Keratinocyte (primary cell): ENCODE results near the gene RAD54L2. TPM values are rescaled to one million over a fixed set of nuclear protein-coding genes. Genes with fewer than 3 reads are reported as not detected.
"Not testable (repeated sequence)": the region's sequence is repeated elsewhere in the genome, so short reads cannot be mapped to it uniquely, and the experiment has no call there.

ENCODE experiments used
- DNase-seq: peaks from one replicate; pipeline ENCODE4 v3.0.0-alpha.2; 2011; ENCODE audit warnings: low read depth, missing footprints, low spot score
- FAIRE-seq: peaks from 2 replicates; lab custom pipeline; 2011; peaks lifted over from hg19 to GRCh38; lab: Jason Lieb, UNC
- H2AFZ ChIP-seq: 2 replicates; pipeline ENCODE4 v1.6.0; 2012; ENCODE audit warnings: low read length, control low read depth, inconsistent platforms; ENCODE audit not compliant: control insufficient read depth
- H3K27ac ChIP-seq: 2 replicates; pipeline ENCODE4 v1.5.1; 2011; ENCODE audit warnings: low read length; ENCODE audit not compliant: control insufficient read depth, insufficient read depth
- H3K27me3 ChIP-seq: 3 replicates; pipeline ENCODE4 v1.6.0; 2011; ENCODE audit warnings: low read length; ENCODE audit not compliant: control insufficient read depth, insufficient read depth; ENCODE audit errors: extremely low read depth
- H3K36me3 ChIP-seq, 2 experiments: 2 replicates in 1 of 2; 3 replicates in 1 of 2; pipeline ENCODE4 v1.5.1; 2011; ENCODE audit warnings: low read length in 2 of 2, mild to moderate bottlenecking in 1 of 2; ENCODE audit not compliant: control insufficient read depth in 2 of 2, insufficient read depth in 2 of 2; ENCODE audit errors: extremely low read depth in 1 of 2
- H3K4me1 ChIP-seq: 3 replicates; pipeline ENCODE4 v1.5.1; 2011; ENCODE audit warnings: low read length; ENCODE audit not compliant: control insufficient read depth, insufficient read depth; ENCODE audit errors: extremely low read depth
- H3K4me2 ChIP-seq: 3 replicates; pipeline ENCODE4 v1.6.0; 2011; ENCODE audit warnings: low read depth, low read length; ENCODE audit not compliant: control insufficient read depth, insufficient read depth; ENCODE audit errors: extremely low read depth
- H3K4me3 ChIP-seq, 3 experiments: fragments of 200-600 bp in 1 of 3; sonication (generic) in 1 of 3; 2 replicates in 2 of 3; 3 replicates in 1 of 3; pipeline ENCODE4 v1.5.1; 2011 to 2016; ENCODE audit warnings: low read length in 3 of 3, mild to moderate bottlenecking in 3 of 3, control low read depth in 2 of 3, inconsistent platforms in 1 of 3, low read depth in 1 of 3, mixed read lengths in 1 of 3, mixed run types in 1 of 3, moderate library complexity in 1 of 3; ENCODE audit not compliant: control insufficient read depth in 2 of 3, insufficient read depth in 2 of 3; ENCODE audit errors: extremely low read depth in 1 of 3
- H3K79me2 ChIP-seq: 2 replicates; pipeline ENCODE4 v1.6.0; 2012; ENCODE audit warnings: low read length; ENCODE audit not compliant: control insufficient read depth, insufficient read depth
- H3K9ac ChIP-seq: 3 replicates; pipeline ENCODE4 v1.6.0; 2011; ENCODE audit warnings: low read length; ENCODE audit not compliant: control insufficient read depth, insufficient read depth; ENCODE audit errors: extremely low read depth
- H3K9me1 ChIP-seq: 3 replicates; pipeline ENCODE4 v1.6.0; 2011; ENCODE audit warnings: low read length; ENCODE audit not compliant: control insufficient read depth, insufficient read depth; ENCODE audit errors: extremely low read depth
- H3K9me3 ChIP-seq: 2 replicates; pipeline ENCODE4 v1.5.1; 2012; ENCODE audit warnings: low read depth, low read length; ENCODE audit not compliant: control insufficient read depth
- H4K20me1 ChIP-seq: 3 replicates; pipeline ENCODE4 v1.6.0; 2011; ENCODE audit warnings: low read length; ENCODE audit not compliant: control insufficient read depth, insufficient read depth; ENCODE audit errors: extremely low read depth
- EZH2 ChIP-seq: IDR thresholded peaks from one replicate; pipeline ENCODE4 v1.6.1; 2012; ENCODE audit warnings: inconsistent platforms, mild to moderate bottlenecking, low read length, moderate library complexity
- dilution Hi-C: fragments of 300-500 bp; cut with MboI; formaldehyde crosslinking; loops from one replicate; pipeline ENCODE4 v1.7.0; 2020; ENCODE audit warnings: low sequenced_read_pairs; ENCODE audit not compliant: extremely low pct_ligation_motif_present
- polyA plus RNA-seq, 5 experiments: library from polyadenylated mRNA; depleted of rRNA in 3 of 5; stranded (reverse) in 3 of 5; stranded (forward) in 1 of 5; unstranded in 1 of 5; fragments of >200 nt; gene quantifications; 1 replicate in 1 of 5; 2 replicates in 3 of 5; 3 replicates in 1 of 5; pipeline versions ENCODE4 v1.2.1 to v1.2.3, GENCODE V29; 2011 to 2012; ENCODE audit warnings: missing spikeins in 2 of 5, low read depth in 1 of 5, low replicate concordance in 1 of 5
- TF ChIP-seq, protein P1 (sequence below), 3 experiments: IDR thresholded peaks in 1 of 3; conservative IDR thresholded peaks in 1 of 3; optimal IDR thresholded peaks in 1 of 3; 2 replicates in 2 of 3; 3 replicates in 1 of 3; pipeline versions ENCODE3 to v1.5.1; 2011; ENCODE audit warnings: low read length in 3 of 3, mild to moderate bottlenecking in 3 of 3, moderate library complexity in 2 of 3, control low read depth in 1 of 3, inconsistent platforms in 1 of 3; ENCODE audit not compliant: insufficient read depth in 2 of 3; ENCODE audit errors: extremely low read depth in 1 of 3

The RAD54L2 gene
- polyA plus RNA-seq, 1 donor (not counting 4 experiments of a cell fraction or from before 2014, with no cell fraction given) = 4.2 TPM

DNA sequence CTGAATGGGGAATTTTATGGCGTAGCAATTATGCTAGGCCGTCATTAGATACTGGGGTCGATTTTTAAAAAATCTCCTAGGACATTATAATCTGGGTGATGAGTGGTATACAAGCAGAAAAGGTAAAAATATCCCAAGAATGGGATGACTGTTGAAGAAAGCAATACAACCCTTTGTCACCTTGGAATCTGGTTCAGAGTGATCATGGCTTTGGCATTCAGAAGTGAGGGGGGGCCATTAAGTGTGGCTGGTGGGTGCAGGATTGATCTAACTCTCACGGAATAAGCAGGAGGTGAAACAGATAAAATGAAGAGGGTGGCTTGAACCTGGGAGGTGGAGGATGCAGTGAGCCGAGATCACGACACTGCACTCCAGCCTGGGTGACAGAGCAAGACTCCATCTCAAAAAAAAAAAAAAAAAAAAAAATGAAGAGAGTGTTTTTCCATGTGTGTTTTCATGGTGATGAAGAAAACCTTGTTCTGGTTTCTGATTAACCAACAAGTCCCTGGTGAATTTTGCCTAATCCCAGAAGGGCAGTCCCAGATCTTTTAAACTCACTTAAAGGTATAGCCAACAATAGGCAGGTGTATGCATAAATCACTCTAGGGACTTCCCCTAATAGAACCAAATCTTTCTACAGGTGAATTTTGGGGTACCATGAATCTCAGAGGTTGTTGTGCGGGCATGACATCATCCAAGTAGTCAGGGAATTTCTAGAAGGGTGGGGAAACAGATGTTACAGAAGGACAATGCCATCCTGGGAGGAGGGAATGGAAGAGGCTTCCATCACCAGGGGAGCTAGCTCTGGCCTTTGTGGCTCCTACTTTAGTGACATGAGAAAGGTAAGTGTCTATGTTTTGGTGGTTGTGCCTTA lies 3.1 kb upstream of the RAD54L2 start:
- H3K9ac ChIP-seq = no peak overlapping the region
- dilution Hi-C loops = no loop called here
- DNase-seq = no peak

GRCh38 chr3:51537631-51538030 lies 888 bp upstream of the RAD54L2 start:
- Histone ChIP-seq H3K4me1 (peaks cover 15% of the 10 kb centered on the region), H3K27ac (peak overlapping the region; percentile 80), H2AFZ (peak overlapping the region; percentile 100), H3K79me2 (peaks cover 38% of the 10 kb centered on the region), H3K4me2 (peak overlapping the region; percentile 89), H3K9ac (peak overlapping the region; percentile 92), H3K4me3 (peak overlapping the region; percentile 63 to 92 (median 80))
- H4K20me1 ChIP-seq, H3K27me3 ChIP-seq, DNase-seq, H3K9me1 ChIP-seq, dilution Hi-C loops, H3K36me3 ChIP-seq, FAIRE-seq, H3K9me3 ChIP-seq: not testable (repeated sequence)

More for the DNA sequence above, 3.1 kb upstream of the RAD54L2 start:
- Histone ChIP-seq H3K79me2 (peaks cover 18% of the 10 kb centered on the region), H3K27me3 (no peaks in the 10 kb centered on the region), H3K36me3 (no peaks in the 10 kb centered on the region), H2AFZ (no peak overlapping the region), H3K27ac (no peak overlapping the region), H3K4me3 (no peak overlapping the region), H4K20me1 (no peaks in the 10 kb centered on the region), H3K4me2 (no peak overlapping the region), H3K4me1 (peaks cover 15% of the 10 kb centered on the region), H3K9me3 (no peaks in the 10 kb centered on the region), H3K9me1 (no peaks in the 10 kb centered on the region)
- TF ChIP-seq, protein P1, sequence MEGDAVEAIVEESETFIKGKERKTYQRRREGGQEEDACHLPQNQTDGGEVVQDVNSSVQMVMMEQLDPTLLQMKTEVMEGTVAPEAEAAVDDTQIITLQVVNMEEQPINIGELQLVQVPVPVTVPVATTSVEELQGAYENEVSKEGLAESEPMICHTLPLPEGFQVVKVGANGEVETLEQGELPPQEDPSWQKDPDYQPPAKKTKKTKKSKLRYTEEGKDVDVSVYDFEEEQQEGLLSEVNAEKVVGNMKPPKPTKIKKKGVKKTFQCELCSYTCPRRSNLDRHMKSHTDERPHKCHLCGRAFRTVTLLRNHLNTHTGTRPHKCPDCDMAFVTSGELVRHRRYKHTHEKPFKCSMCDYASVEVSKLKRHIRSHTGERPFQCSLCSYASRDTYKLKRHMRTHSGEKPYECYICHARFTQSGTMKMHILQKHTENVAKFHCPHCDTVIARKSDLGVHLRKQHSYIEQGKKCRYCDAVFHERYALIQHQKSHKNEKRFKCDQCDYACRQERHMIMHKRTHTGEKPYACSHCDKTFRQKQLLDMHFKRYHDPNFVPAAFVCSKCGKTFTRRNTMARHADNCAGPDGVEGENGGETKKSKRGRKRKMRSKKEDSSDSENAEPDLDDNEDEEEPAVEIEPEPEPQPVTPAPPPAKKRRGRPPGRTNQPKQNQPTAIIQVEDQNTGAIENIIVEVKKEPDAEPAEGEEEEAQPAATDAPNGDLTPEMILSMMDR (optimal IDR thresholded peaks at IDR 0.05 in 1 of 3, IDR thresholded peaks at IDR 0.05 in 1 of 3, conservative IDR thresholded peaks at IDR 0.05 in 1 of 3; ENCODE audit: extremely low read depth in 1 of 3, insufficient read depth in 2 of 3, low read length in 3 of 3) = no peak
- TF ChIP-seq EZH2 = no peak
- FAIRE-seq = no peak
